Retinal pigment epithelial cell (primary cell): ENCODE measurements around the gene ARHGEF11.

Experiments used
- DNase-seq: peaks from one replicate; pipeline ENCODE4 v3.0.0-alpha.2; 2010; ENCODE audit warnings: low read depth
- H3K4me3 ChIP-seq: 2 replicates; pipeline ENCODE4 v1.5.1; 2011; ENCODE audit warnings: mild to moderate bottlenecking, low read length, control low read depth, moderate library complexity
- TF ChIP-seq, protein P1 (sequence below): conservative IDR thresholded peaks from 2 replicates; pipeline ENCODE4 v1.5.1; 2011; ENCODE audit warnings: low read depth, low read length, control low read depth, inconsistent platforms

ARHGEF11 gene

DNA sequence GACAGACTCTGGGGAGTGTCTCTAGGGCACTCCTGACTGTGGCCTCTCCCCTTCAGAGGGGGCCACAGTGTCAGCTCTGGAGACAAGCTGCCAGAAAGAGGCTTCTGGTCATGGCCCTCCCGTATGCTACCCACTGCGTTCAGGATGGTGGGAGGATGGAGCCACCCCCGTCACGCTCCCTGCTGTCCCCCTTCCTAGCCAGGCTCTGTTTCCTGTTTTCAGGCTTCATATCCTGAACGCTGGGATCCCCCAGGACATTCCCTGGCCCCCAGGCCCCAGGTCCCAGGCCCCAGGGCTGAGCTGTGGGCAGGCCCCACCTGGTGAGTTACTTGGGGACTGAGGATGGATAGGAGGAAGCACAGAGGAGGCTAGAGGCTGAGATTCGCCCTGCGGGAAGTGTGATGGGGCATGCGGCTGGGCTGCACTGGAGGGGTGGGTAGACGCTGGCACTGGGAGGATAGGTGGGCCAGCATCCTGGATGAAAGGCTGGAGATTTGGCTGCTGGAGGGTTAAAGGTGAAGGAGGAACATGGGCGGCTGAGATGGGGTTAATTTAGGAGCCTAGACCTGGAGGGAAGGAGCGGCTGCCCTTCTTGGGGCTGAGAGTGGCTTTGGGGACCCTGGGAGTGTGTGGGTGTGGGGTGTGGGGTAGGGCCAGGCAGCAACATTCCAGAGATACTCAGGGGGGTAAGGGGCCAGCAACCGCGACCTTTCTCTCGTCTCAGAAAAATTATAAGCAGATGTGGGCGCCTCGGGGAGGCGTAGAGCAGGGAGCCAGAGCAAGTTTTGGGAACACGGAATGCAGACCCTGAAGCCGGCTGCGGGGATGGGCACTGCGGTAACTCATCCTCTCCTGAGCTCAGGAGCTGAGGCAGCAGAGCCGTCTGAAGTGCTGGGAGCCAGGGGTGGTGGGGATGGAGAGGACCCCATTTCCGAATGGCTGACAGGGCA, 143.3 kb downstream of the ARHGEF11 start:
- H3K4me3 ChIP-seq: no peak overlapping the region
- DNase-seq: no peak
- TF ChIP-seq, protein P1, sequence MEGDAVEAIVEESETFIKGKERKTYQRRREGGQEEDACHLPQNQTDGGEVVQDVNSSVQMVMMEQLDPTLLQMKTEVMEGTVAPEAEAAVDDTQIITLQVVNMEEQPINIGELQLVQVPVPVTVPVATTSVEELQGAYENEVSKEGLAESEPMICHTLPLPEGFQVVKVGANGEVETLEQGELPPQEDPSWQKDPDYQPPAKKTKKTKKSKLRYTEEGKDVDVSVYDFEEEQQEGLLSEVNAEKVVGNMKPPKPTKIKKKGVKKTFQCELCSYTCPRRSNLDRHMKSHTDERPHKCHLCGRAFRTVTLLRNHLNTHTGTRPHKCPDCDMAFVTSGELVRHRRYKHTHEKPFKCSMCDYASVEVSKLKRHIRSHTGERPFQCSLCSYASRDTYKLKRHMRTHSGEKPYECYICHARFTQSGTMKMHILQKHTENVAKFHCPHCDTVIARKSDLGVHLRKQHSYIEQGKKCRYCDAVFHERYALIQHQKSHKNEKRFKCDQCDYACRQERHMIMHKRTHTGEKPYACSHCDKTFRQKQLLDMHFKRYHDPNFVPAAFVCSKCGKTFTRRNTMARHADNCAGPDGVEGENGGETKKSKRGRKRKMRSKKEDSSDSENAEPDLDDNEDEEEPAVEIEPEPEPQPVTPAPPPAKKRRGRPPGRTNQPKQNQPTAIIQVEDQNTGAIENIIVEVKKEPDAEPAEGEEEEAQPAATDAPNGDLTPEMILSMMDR: no peak

DNA sequence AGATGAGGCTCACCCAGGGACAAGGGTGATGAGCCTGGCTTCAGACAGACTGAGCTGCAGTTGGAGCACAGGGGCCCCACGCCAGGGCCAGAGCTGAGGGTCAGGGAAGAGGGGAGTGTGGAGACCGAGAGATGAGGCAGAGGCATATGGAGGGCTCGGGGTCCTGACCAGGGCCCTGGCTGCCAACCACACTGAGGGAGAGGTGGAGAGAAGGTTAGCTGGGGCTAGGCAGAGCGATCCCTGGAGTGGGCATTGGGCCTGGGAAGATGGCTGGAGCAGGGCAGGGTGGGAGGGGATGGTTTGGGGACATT, 144.0 kb downstream of the ARHGEF11 start:
- no peak for DNase-seq
- TF ChIP-seq, protein P1: no peak
- no peak overlapping the region for H3K4me3 ChIP-seq

DNA sequence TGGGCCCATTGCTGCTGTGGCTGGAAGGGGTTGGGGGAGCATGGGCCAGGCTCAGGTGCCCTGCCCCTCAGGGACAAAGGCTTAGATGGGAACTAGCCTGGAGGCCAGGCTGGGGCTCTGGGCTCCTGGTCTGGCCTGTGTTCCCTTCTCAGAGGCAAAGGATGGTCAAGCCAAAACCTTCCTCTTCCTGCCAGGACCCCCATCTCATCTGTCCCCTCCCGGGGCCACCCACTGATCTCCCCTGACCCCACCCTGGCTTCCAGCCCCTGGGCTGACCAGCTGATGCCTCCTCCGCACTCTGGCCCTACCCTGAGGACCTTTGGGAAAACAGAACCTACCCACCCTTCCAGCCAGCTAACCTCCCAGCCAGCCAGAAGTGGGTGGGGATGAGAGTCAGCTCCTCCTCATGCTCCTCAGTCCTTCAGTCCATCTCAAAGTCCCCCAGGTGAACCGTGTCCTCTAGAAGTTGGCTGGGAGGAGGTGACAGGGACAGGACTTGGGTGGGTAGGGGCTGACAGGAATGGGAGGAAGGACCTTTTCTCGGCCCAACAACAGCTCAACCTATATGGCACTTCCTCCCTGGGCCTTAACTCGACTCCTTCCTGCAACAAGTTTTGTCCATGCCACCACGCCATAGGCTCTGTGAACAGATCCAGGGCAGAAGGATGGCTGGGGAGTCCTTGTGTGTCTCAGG, 144.5 kb downstream of the ARHGEF11 start:
- DNase-seq: no peak
- H3K4me3 ChIP-seq: no peak overlapping the region
- TF ChIP-seq, protein P1: no peak

DNA sequence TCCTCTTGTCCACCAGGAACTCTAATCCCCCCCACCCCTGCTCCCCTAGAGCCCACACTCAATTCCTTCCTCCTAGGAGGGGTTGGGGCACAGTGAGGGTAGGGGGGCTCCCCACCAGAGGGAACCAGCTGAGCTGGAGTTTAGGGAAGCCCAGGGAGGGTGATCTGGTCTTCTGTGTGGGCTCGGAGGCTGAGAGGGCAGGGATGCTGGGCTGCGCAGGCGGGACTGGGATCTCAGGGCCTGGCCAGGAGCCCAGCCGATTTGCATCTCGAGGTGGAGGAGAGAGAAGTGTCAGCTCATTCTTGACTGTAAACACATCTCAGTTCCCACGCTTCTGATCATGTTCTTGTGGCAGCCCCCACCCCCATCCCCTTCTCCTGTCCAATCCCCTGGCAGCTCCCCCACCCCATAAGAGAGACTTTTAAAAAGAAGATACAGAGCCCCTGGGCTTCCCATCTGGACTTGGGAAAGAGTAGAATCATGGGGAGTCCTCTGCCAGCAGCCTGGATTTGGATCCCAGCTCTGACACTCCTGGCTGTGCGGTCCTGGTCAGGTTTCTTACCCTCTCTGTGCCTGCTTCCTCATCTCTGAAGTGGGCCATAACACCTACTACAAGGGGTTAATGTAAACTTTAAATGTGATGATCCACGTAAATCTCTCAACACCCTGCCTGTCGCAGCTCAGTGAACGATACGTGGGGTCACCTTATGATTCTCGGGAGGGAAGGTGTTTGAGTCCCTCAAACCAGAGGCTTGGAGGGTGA, 145.4 kb downstream of the ARHGEF11 start:
- no peak for DNase-seq
- TF ChIP-seq, protein P1: no peak
- H3K4me3 ChIP-seq: no peak overlapping the region

DNA sequence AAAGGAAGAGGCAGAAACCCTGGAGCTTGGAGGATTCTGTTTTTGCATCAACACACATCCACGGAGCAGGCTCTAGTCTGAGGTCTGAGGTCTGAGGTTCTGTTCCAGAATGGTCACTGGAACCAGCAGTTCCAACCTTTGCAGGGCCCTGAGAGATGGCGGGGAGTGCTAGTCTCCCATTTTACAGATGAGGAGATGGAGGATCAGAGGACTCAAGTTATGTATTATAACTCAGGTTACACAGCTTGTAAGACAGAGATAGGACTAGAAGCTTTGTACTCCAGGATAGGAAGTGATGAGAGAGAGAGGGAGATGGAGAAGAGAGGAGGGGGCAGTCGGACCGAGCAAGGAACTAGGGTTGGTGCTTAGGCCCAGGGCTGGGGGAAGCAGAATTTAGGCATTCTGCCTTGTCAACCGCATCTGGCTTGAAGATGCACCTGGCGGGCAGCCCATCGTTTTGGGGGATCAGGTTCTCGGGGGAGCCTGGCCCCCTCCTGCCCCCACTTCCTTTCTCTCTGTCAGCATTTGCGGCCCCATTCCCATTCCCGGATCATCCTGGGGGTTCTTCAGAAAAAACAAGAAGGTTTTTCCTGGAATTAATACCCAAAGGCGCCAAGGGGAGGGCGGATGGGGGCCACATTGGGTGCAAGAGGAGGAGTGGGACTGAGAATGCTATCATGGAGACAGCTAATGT, 146.4 kb downstream of the ARHGEF11 start:
- TF ChIP-seq, protein P1: no peak
- DNase-seq: no peak
- H3K4me3 ChIP-seq: no peak overlapping the region

DNA sequence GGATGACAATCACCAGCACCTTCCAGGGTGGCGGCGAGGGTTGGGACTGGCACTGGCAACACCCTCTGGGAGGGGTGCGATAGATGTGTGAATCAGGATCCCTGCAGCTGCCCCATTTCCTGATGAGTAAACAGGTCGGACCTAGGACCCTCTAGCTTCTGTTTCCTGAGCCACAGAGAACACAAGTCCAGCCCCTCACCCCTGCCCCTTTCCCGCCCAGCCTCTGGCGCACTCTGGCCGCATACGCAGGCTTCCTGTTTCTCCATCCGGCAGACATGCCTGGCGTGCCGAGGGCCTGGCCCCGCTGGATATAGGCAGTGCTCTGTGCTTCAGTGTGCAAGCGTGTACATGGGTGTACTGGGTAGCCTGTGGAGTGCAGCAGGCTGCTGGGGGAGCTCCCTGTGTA, 147.4 kb downstream of the ARHGEF11 start:
- DNase-seq: no peak
- TF ChIP-seq, protein P1: no peak
- H3K4me3 ChIP-seq: no peak overlapping the region
